ENCODE data around the gene ROPN1B. TPM values are rescaled to one million over a fixed set of nuclear protein-coding genes. Genes with fewer than 3 reads are reported as not detected.

Gene ROPN1B
- total and polyA plus RNA-seq, 4 donors, result 1.3 to 3.6 (median 2.1) TPM

GRCh38 chr3:126003447-126004190, 34.6 kb downstream of the ROPN1B start:
- Histone ChIP-seq H3K27me3 (ENCODE audit: control insufficient read depth, insufficient read depth, low read length) (no peaks in the 10 kb centered on the region), H3K27ac (ENCODE audit: low read depth, low read length) (no peak overlapping the region), H3K4me1 (ENCODE audit: control insufficient read depth, insufficient read depth, low read length) (no peaks in the 10 kb centered on the region), H3K36me3 (ENCODE audit: control insufficient read depth, insufficient read depth, low read length) (peaks cover 39% of the 10 kb centered on the region), H3K9me3 (ENCODE audit: control insufficient read depth, insufficient read depth, low read length) (no peaks in the 10 kb centered on the region), H3K4me3 (ENCODE audit: low read depth, low read length) (no peak overlapping the region)
- 80% methylated on average over 10 of the region's 10 CpGs for WGBS (ENCODE audit: insufficient coverage)
- no peak for DNase-seq (ENCODE audit: low read depth in 4 of 6, low spot score in 6 of 6)

GRCh38 chr3:126004217-126004616, 35.2 kb downstream of the ROPN1B start:
- Histone ChIP-seq H3K27ac (ENCODE audit: low read depth, low read length) (no peak overlapping the region), H3K27me3 (ENCODE audit: control insufficient read depth, insufficient read depth, low read length) (no peaks in the 10 kb centered on the region), H3K9me3 (ENCODE audit: control insufficient read depth, insufficient read depth, low read length) (no peaks in the 10 kb centered on the region), H3K4me1 (ENCODE audit: control insufficient read depth, insufficient read depth, low read length) (no peaks in the 10 kb centered on the region), H3K36me3 (ENCODE audit: control insufficient read depth, insufficient read depth, low read length) (peaks cover 42% of the 10 kb centered on the region), H3K4me3 (ENCODE audit: low read depth, low read length) (no peak overlapping the region)
- 98% methylated on average over 5 of the region's 6 CpGs for WGBS (ENCODE audit: insufficient coverage)
- DNase-seq (ENCODE audit: low read depth in 4 of 6, low spot score in 6 of 6), result no peak

GRCh38 chr3:126004692-126005091, 35.7 kb downstream of the ROPN1B start:
- H3K9me3 ChIP-seq (ENCODE audit: control insufficient read depth, insufficient read depth, low read length), result no peaks in the 10 kb centered on the region
- no peak overlapping the region for H3K27ac ChIP-seq (ENCODE audit: low read depth, low read length)
- no peaks in the 10 kb centered on the region for H3K27me3 ChIP-seq (ENCODE audit: control insufficient read depth, insufficient read depth, low read length)
- peaks cover 42% of the 10 kb centered on the region for H3K36me3 ChIP-seq (ENCODE audit: control insufficient read depth, insufficient read depth, low read length)
- H3K4me3 ChIP-seq (ENCODE audit: low read depth, low read length), result no peak overlapping the region
- H3K4me1 ChIP-seq (ENCODE audit: control insufficient read depth, insufficient read depth, low read length), result no peaks in the 10 kb centered on the region
- DNase-seq (ENCODE audit: low read depth in 4 of 6, low spot score in 6 of 6), result no peak
- WGBS (ENCODE audit: insufficient coverage), result 97% methylated on average over 7 of the region's 7 CpGs

- no peaks in the 10 kb centered on the region for H3K4me1 ChIP-seq (ENCODE audit: control insufficient read depth, insufficient read depth, low read length)
- no CpG with 5 or more reads among the region's 3 CpGs for WGBS (ENCODE audit: insufficient coverage)
- H3K27me3 ChIP-seq (ENCODE audit: control insufficient read depth, insufficient read depth, low read length), result no peaks in the 10 kb centered on the region
- no peak overlapping the region for H3K4me3 ChIP-seq (ENCODE audit: low read depth, low read length)
- no peak overlapping the region for H3K27ac ChIP-seq (ENCODE audit: low read depth, low read length)
- DNase-seq (ENCODE audit: low read depth in 4 of 6, low spot score in 6 of 6), result no peak
- H3K36me3 ChIP-seq (ENCODE audit: control insufficient read depth, insufficient read depth, low read length), result peaks cover 49% of the 10 kb centered on the region
- H3K9me3 ChIP-seq (ENCODE audit: control insufficient read depth, insufficient read depth, low read length), result no peaks in the 10 kb centered on the region
Observed at GRCh38 chr3:126005951-126006350, 37.0 kb downstream of the ROPN1B start.

- Histone ChIP-seq H3K27me3 (ENCODE audit: control insufficient read depth, insufficient read depth, low read length) (no peaks in the 10 kb centered on the region), H3K36me3 (ENCODE audit: control insufficient read depth, insufficient read depth, low read length) (peaks cover 64% of the 10 kb centered on the region), H3K4me1 (ENCODE audit: control insufficient read depth, insufficient read depth, low read length) (no peaks in the 10 kb centered on the region), H3K4me3 (ENCODE audit: low read depth, low read length) (no peak overlapping the region), H3K9me3 (ENCODE audit: control insufficient read depth, insufficient read depth, low read length) (no peaks in the 10 kb centered on the region), H3K27ac (ENCODE audit: low read depth, low read length) (no peak overlapping the region)
- WGBS (ENCODE audit: insufficient coverage), result 92% methylated on average over 3 of the region's 3 CpGs
- no peak for DNase-seq (ENCODE audit: low read depth in 4 of 6, low spot score in 6 of 6)
Observed at GRCh38 chr3:126008219-126008618, 39.2 kb downstream of the ROPN1B start.

- 88% methylated on average over 3 of the region's 3 CpGs for WGBS (ENCODE audit: insufficient coverage)
- no peaks in the 10 kb centered on the region for H3K9me3 ChIP-seq (ENCODE audit: control insufficient read depth, insufficient read depth, low read length)
- H3K36me3 ChIP-seq (ENCODE audit: control insufficient read depth, insufficient read depth, low read length), result peaks cover 65% of the 10 kb centered on the region
- no peak overlapping the region for H3K4me3 ChIP-seq (ENCODE audit: low read depth, low read length)
- no peak overlapping the region for H3K27ac ChIP-seq (ENCODE audit: low read depth, low read length)
- no peaks in the 10 kb centered on the region for H3K27me3 ChIP-seq (ENCODE audit: control insufficient read depth, insufficient read depth, low read length)
- H3K4me1 ChIP-seq (ENCODE audit: control insufficient read depth, insufficient read depth, low read length), result peaks cover 4% of the 10 kb centered on the region
- no peak for DNase-seq (ENCODE audit: low read depth in 4 of 6, low spot score in 6 of 6)
Observed at GRCh38 chr3:126009181-126009580, 40.2 kb downstream of the ROPN1B start.

- DNase-seq (ENCODE audit: low read depth in 4 of 6, low spot score in 6 of 6), result no peak
- Histone ChIP-seq H3K4me1 (ENCODE audit: control insufficient read depth, insufficient read depth, low read length) (peaks cover 4% of the 10 kb centered on the region), H3K36me3 (ENCODE audit: control insufficient read depth, insufficient read depth, low read length) (peaks cover 66% of the 10 kb centered on the region), H3K27ac (ENCODE audit: low read depth, low read length) (no peak overlapping the region), H3K4me3 (ENCODE audit: low read depth, low read length) (no peak overlapping the region), H3K9me3 (ENCODE audit: control insufficient read depth, insufficient read depth, low read length) (no peaks in the 10 kb centered on the region), H3K27me3 (ENCODE audit: control insufficient read depth, insufficient read depth, low read length) (no peaks in the 10 kb centered on the region)
- WGBS (ENCODE audit: insufficient coverage), result 69% methylated on average over 6 of the region's 8 CpGs
Observed at GRCh38 chr3:126013751-126014156, 44.8 kb downstream of the ROPN1B start.

GRCh38 chr3:126014252-126014651, 45.3 kb downstream of the ROPN1B start:
- DNase-seq (ENCODE audit: low read depth in 4 of 6, low spot score in 6 of 6), result no peak
- H3K4me3 ChIP-seq (ENCODE audit: low read depth, low read length), result no peak overlapping the region
- H3K9me3 ChIP-seq (ENCODE audit: control insufficient read depth, insufficient read depth, low read length), result no peaks in the 10 kb centered on the region
- peaks cover 64% of the 10 kb centered on the region for H3K36me3 ChIP-seq (ENCODE audit: control insufficient read depth, insufficient read depth, low read length)
- H3K27me3 ChIP-seq (ENCODE audit: control insufficient read depth, insufficient read depth, low read length), result no peaks in the 10 kb centered on the region
- no peak overlapping the region for H3K27ac ChIP-seq (ENCODE audit: low read depth, low read length)
- H3K4me1 ChIP-seq (ENCODE audit: control insufficient read depth, insufficient read depth, low read length), result peaks cover 4% of the 10 kb centered on the region
- 69% methylated on average over 4 of the region's 4 CpGs for WGBS (ENCODE audit: insufficient coverage)

- Histone ChIP-seq H3K9me3 (ENCODE audit: control insufficient read depth, insufficient read depth, low read length) (no peaks in the 10 kb centered on the region), H3K27ac (ENCODE audit: low read depth, low read length) (no peak overlapping the region), H3K36me3 (ENCODE audit: control insufficient read depth, insufficient read depth, low read length) (peaks cover 67% of the 10 kb centered on the region), H3K4me3 (ENCODE audit: low read depth, low read length) (no peak overlapping the region), H3K4me1 (ENCODE audit: control insufficient read depth, insufficient read depth, low read length) (peaks cover 4% of the 10 kb centered on the region), H3K27me3 (ENCODE audit: control insufficient read depth, insufficient read depth, low read length) (no peaks in the 10 kb centered on the region)
- WGBS (ENCODE audit: insufficient coverage), result 89% methylated on average over 10 of the region's 10 CpGs
- no peak for DNase-seq (ENCODE audit: low read depth in 4 of 6, low spot score in 6 of 6)
Observed at GRCh38 chr3:126015075-126015474, 46.1 kb downstream of the ROPN1B start.

GRCh38 chr3:126016616-126017015, 47.6 kb downstream of the ROPN1B start:
- peaks cover 4% of the 10 kb centered on the region for H3K4me1 ChIP-seq (ENCODE audit: control insufficient read depth, insufficient read depth, low read length)
- 94% methylated on average over 8 of the region's 8 CpGs for WGBS (ENCODE audit: insufficient coverage)
- DNase-seq (ENCODE audit: low read depth in 4 of 6, low spot score in 6 of 6), result no peak
- H3K9me3 ChIP-seq (ENCODE audit: control insufficient read depth, insufficient read depth, low read length), result no peaks in the 10 kb centered on the region
- H3K4me3 ChIP-seq (ENCODE audit: low read depth, low read length), result no peak overlapping the region
- H3K27me3 ChIP-seq (ENCODE audit: control insufficient read depth, insufficient read depth, low read length), result no peaks in the 10 kb centered on the region
- no peak overlapping the region for H3K27ac ChIP-seq (ENCODE audit: low read depth, low read length)
- peaks cover 63% of the 10 kb centered on the region for H3K36me3 ChIP-seq (ENCODE audit: control insufficient read depth, insufficient read depth, low read length)

All from spinal cord (tissue), 10 donors.